ENCODE measurements around the gene KRTAP5-7.
"Not testable (repeated sequence)": the region's sequence is repeated elsewhere in the genome, so short reads cannot be mapped to it uniquely, and the experiment has no call there.

DNA sequence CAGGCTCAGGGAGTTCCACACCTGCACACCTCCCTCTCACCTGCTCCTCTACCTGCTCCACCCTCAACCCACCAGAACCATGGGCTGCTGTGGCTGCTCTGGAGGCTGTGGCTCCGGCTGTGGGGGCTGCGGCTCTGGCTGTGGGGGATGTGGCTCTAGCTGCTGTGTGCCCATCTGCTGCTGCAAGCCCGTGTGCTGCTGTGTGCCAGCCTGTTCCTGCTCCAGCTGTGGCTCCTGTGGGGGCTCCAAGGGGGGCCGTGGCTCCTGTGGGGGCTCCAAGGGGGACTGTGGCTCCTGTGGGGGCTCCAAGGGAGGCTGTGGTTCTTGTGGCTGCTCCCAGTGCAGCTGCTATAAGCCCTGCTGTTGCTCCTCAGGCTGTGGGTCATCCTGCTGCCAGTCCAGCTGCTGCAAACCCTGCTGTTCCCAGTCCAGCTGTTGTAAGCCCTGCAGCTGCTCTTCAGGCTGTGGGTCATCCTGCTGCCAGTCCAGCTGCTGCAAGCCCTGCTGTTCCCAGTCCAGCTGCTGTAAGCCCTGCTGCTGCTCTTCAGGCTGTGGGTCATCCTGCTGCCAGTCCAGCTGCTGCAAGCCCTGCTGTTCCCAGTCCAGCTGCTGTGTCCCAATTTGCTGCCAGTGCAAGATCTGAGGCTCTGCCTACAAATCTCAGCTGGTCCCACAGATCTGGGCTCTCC lies 11.1 kb downstream of the KRTAP5-7 start, which contains the start of gene KRTAP5-8:
- TF ChIP-seq POLR2AphosphoS5, POLR2A (IDR thresholded peaks at IDR 0.05): not testable (repeated sequence)
- TF ChIP-seq, protein P1, sequence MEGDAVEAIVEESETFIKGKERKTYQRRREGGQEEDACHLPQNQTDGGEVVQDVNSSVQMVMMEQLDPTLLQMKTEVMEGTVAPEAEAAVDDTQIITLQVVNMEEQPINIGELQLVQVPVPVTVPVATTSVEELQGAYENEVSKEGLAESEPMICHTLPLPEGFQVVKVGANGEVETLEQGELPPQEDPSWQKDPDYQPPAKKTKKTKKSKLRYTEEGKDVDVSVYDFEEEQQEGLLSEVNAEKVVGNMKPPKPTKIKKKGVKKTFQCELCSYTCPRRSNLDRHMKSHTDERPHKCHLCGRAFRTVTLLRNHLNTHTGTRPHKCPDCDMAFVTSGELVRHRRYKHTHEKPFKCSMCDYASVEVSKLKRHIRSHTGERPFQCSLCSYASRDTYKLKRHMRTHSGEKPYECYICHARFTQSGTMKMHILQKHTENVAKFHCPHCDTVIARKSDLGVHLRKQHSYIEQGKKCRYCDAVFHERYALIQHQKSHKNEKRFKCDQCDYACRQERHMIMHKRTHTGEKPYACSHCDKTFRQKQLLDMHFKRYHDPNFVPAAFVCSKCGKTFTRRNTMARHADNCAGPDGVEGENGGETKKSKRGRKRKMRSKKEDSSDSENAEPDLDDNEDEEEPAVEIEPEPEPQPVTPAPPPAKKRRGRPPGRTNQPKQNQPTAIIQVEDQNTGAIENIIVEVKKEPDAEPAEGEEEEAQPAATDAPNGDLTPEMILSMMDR (IDR thresholded peaks at IDR 0.05) = not testable (repeated sequence)
